Nephron (organoid): ENCODE measurements around the gene CAP2.

ENCODE experiments used
- H3K27ac Mint-ChIP-seq, 3 experiments: 2 replicates each; pipeline ENCODE4 v1.8.0; 2020; ENCODE audit warnings: mixed read lengths in 3 of 3, mild to moderate bottlenecking in 2 of 3, moderate library complexity in 1 of 3
- H3K27me3 Mint-ChIP-seq: 2 replicates; pipeline ENCODE4 v1.8.0; 2021; ENCODE audit warnings: low read depth, mild to moderate bottlenecking, moderate library complexity, mixed read lengths
- H3K36me3 Mint-ChIP-seq: 2 replicates; pipeline ENCODE4 v1.8.0; 2020; ENCODE audit warnings: low read depth, mixed read lengths
- H3K4me1 Mint-ChIP-seq: 2 replicates; pipeline ENCODE4 v1.8.0; 2020; ENCODE audit warnings: mixed read lengths
- H3K4me3 Mint-ChIP-seq, 3 experiments: 2 replicates each; pipeline ENCODE4 v1.8.0; 2020; ENCODE audit warnings: mild to moderate bottlenecking in 3 of 3, mixed read lengths in 3 of 3, moderate library complexity in 2 of 3
- H3K9me3 Mint-ChIP-seq: 2 replicates; pipeline ENCODE4 v1.8.0; 2020; ENCODE audit warnings: mixed read lengths
- CTCF ChIP-seq, 3 experiments: fragments of 200-600 bp; sonication (generic); IDR thresholded peaks; one replicate each; pipeline ENCODE4 v1.5.0; 2021; ENCODE audit warnings: antibody characterized with exemption in 3 of 3; ENCODE audit not compliant: unreplicated experiment in 3 of 3

The CAP2 gene

GRCh38 chr6:17552861-17553260, 159.5 kb downstream of the CAP2 start:
- Mint-ChIP-seq H3K36me3 (peaks cover 8% of the 10 kb centered on the region), H3K4me1 (peaks cover 14% of the 10 kb centered on the region), H3K4me3 (no peak overlapping the region), H3K27me3 (no peaks in the 10 kb centered on the region), H3K9me3 (no peaks in the 10 kb centered on the region), H3K27ac (no peak overlapping the region)
- no peak for TF ChIP-seq CTCF (IDR thresholded peaks at IDR 0.05; ENCODE audit: unreplicated experiment in 3 of 3)

- H3K4me3 Mint-ChIP-seq: no peak overlapping the region
- peaks cover 7% of the 10 kb centered on the region for H3K4me1 Mint-ChIP-seq
- no peak for TF ChIP-seq CTCF (IDR thresholded peaks at IDR 0.05; ENCODE audit: unreplicated experiment in 3 of 3)
- H3K27me3 Mint-ChIP-seq: no peaks in the 10 kb centered on the region
- peaks cover 8% of the 10 kb centered on the region for H3K36me3 Mint-ChIP-seq
- peaks cover 7% of the 10 kb centered on the region for H3K9me3 Mint-ChIP-seq
- H3K27ac Mint-ChIP-seq: no peak overlapping the region
Observed at GRCh38 chr6:17556014-17556413, 162.6 kb downstream of the CAP2 start.

GRCh38 chr6:17562636-17563035, 169.2 kb downstream of the CAP2 start:
- peaks cover 37% of the 10 kb centered on the region for H3K9me3 Mint-ChIP-seq
- H3K4me1 Mint-ChIP-seq: no peaks in the 10 kb centered on the region
- no peak overlapping the region for H3K4me3 Mint-ChIP-seq
- no peak for TF ChIP-seq CTCF (IDR thresholded peaks at IDR 0.05; ENCODE audit: unreplicated experiment in 3 of 3)
- no peaks in the 10 kb centered on the region for H3K27me3 Mint-ChIP-seq
- peaks cover 4% of the 10 kb centered on the region for H3K36me3 Mint-ChIP-seq
- no peak overlapping the region for H3K27ac Mint-ChIP-seq

GRCh38 chr6:17565399-17565798, 172.0 kb downstream of the CAP2 start:
- no peak overlapping the region for H3K27ac Mint-ChIP-seq
- H3K4me1 Mint-ChIP-seq: no peaks in the 10 kb centered on the region
- peaks cover 33% of the 10 kb centered on the region for H3K9me3 Mint-ChIP-seq
- peaks cover 4% of the 10 kb centered on the region for H3K36me3 Mint-ChIP-seq
- TF ChIP-seq CTCF (IDR thresholded peaks at IDR 0.05; ENCODE audit: unreplicated experiment in 3 of 3): no peak
- H3K27me3 Mint-ChIP-seq: no peaks in the 10 kb centered on the region
- no peak overlapping the region for H3K4me3 Mint-ChIP-seq

GRCh38 chr6:17574866-17575560, 181.6 kb downstream of the CAP2 start:
- no peak overlapping the region for H3K27ac Mint-ChIP-seq
- no peaks in the 10 kb centered on the region for H3K4me1 Mint-ChIP-seq
- H3K36me3 Mint-ChIP-seq: no peaks in the 10 kb centered on the region
- TF ChIP-seq CTCF (IDR thresholded peaks at IDR 0.05; ENCODE audit: unreplicated experiment in 3 of 3): no peak
- H3K27me3 Mint-ChIP-seq: no peaks in the 10 kb centered on the region
- no peak overlapping the region for H3K4me3 Mint-ChIP-seq
- peaks cover 17% of the 10 kb centered on the region for H3K9me3 Mint-ChIP-seq

- Mint-ChIP-seq H3K36me3 (no peaks in the 10 kb centered on the region), H3K4me3 (no peak overlapping the region), H3K9me3 (peaks cover 21% of the 10 kb centered on the region), H3K27ac (no peak overlapping the region), H3K4me1 (no peaks in the 10 kb centered on the region), H3K27me3 (no peaks in the 10 kb centered on the region)
- TF ChIP-seq CTCF (IDR thresholded peaks at IDR 0.05; ENCODE audit: unreplicated experiment in 3 of 3): no peak
Observed at GRCh38 chr6:17577059-17577458, 183.7 kb downstream of the CAP2 start.
